A549 (cell line): ENCODE results near the gene IGF1R.

Source experiments
- CBX8 ChIP-seq: fragments of 200-600 bp; sonication (generic); IDR thresholded peaks from 2 replicates; pipeline ENCODE4 v1.6.1; 2016
- CEBPB ChIP-seq, 2 experiments: fragments of >200 bp in 1 of 2; sonication (Bioruptor Twin) in 1 of 2; formaldehyde crosslinking in 1 of 2; IDR thresholded peaks; 2 replicates each; pipeline ENCODE4 v1.6.1; 2012 to 2016
- HDAC2 ChIP-seq: fragments of 200-600 bp; sonication (generic); IDR thresholded peaks from 2 replicates; pipeline ENCODE4 v1.6.1; 2016
- HMGXB4 ChIP-seq: fragments of 250-450 bp; sonication (Bioruptor Pico); IDR thresholded peaks from 2 replicates; pipeline ENCODE4 v1.5.0; 2021; ENCODE audit warnings: mild to moderate bottlenecking, moderate library complexity, borderline replicate concordance
- KDM5A ChIP-seq: fragments of 200-600 bp; sonication (generic); IDR thresholded peaks from 2 replicates; pipeline ENCODE4 v1.6.1; 2016; ENCODE audit warnings: antibody characterized with exemption, mild to moderate bottlenecking
- POLR2A ChIP-seq: IDR thresholded peaks from 2 replicates; pipeline ENCODE4 v1.6.1; 2012; ENCODE audit warnings: mild to moderate bottlenecking, low read length
- POLR2AphosphoS2 ChIP-seq: conservative IDR thresholded peaks from 2 replicates; pipeline ENCODE4 v1.6.1; 2012; ENCODE audit warnings: low read length, improper control_type of control experiment, inconsistent platforms
- RFX5 ChIP-seq: fragments of 450-650 bp; IDR thresholded peaks from 2 replicates; pipeline ENCODE4 v1.7.1; 2014; ENCODE audit warnings: antibody characterized with exemption, mild to moderate bottlenecking, moderate library complexity
- TF ChIP-seq, protein P1 (sequence below): fragments of >200 bp; sonication (Bioruptor Twin); formaldehyde crosslinking; IDR thresholded peaks from 3 replicates; pipeline ENCODE4 v1.5.1; 2016
- TF ChIP-seq, protein P2 (sequence below): IDR thresholded peaks from 2 replicates; pipeline ENCODE4 v1.6.1; 2012

DNA sequence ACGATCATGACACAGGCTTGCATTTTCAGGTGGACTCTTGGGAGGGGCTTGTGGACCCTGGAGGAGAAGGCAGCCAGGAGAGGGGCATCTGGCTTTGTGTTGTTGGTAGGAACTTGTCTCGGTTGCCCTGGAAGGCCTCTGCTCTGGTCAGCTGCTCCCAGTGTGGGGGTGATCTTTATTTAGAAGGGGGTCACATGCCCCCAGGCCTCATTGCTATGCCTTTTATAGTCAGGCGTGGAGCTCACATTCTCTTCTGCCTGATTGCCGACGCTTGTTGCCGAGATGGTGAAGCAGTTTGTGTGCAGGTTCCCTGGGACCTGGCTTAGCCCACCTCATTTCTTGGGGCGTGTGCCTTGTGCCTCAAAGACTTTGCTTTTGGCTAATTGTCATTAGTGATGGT lies 66.6 kb downstream of the IGF1R start:
- no peak for TF ChIP-seq KDM5A
- TF ChIP-seq RFX5: no peak
- TF ChIP-seq HMGXB4 (CRISPR knock-in tag): no peak
- no peak for TF ChIP-seq HDAC2
- no peak for TF ChIP-seq POLR2A
- no peak for TF ChIP-seq POLR2AphosphoS2
- no peak for TF ChIP-seq CBX8
- TF ChIP-seq, protein P1, sequence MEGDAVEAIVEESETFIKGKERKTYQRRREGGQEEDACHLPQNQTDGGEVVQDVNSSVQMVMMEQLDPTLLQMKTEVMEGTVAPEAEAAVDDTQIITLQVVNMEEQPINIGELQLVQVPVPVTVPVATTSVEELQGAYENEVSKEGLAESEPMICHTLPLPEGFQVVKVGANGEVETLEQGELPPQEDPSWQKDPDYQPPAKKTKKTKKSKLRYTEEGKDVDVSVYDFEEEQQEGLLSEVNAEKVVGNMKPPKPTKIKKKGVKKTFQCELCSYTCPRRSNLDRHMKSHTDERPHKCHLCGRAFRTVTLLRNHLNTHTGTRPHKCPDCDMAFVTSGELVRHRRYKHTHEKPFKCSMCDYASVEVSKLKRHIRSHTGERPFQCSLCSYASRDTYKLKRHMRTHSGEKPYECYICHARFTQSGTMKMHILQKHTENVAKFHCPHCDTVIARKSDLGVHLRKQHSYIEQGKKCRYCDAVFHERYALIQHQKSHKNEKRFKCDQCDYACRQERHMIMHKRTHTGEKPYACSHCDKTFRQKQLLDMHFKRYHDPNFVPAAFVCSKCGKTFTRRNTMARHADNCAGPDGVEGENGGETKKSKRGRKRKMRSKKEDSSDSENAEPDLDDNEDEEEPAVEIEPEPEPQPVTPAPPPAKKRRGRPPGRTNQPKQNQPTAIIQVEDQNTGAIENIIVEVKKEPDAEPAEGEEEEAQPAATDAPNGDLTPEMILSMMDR: no peak
- no peak for TF ChIP-seq CEBPB (IDR thresholded peaks at IDR 0.05)
- TF ChIP-seq, protein P2, sequence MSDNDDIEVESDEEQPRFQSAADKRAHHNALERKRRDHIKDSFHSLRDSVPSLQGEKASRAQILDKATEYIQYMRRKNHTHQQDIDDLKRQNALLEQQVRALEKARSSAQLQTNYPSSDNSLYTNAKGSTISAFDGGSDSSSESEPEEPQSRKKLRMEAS: no peak
